Measurements from ENCODE around the gene APAF1. TPM values are rescaled to one million over a fixed set of nuclear protein-coding genes. Genes with fewer than 3 reads are reported as not detected.

Gene APAF1
- total and polyA plus RNA-seq, 2 donors from 2014 or later = 4.6 to 16.1 TPM

GRCh38 chr12:98618952-98619351 is 26.1 kb upstream of the APAF1 start:
- FAIRE-seq = no peak
- no peak for DNase-seq
- Histone ChIP-seq H3K27ac (ENCODE audit: low read depth in 2 of 2, low read length in 2 of 2) (no peak overlapping the region), H3K4me3 (ENCODE audit: low read length in 3 of 3) (no peak overlapping the region), H3K36me3 (ENCODE audit: control insufficient read depth in 2 of 3, insufficient read depth in 3 of 3, low read length in 3 of 3) (no peaks in the 10 kb centered on the region), H3K27me3 (ENCODE audit: control insufficient read depth, insufficient read depth, low read length) (no peaks in the 10 kb centered on the region), H3K9me3 (ENCODE audit: control insufficient read depth in 2 of 3, insufficient read depth in 1 of 3, low read length in 3 of 3) (no peaks in the 10 kb centered on the region), H3K9ac (ENCODE audit: low read length in 3 of 3) (no peak overlapping the region), H3K4me1 (ENCODE audit: control insufficient read depth in 2 of 3, insufficient read depth in 2 of 3, low read depth in 1 of 3, low read length in 3 of 3) (no peaks in the 10 kb centered on the region)
- intact Hi-C loops (cut with DNase I) = no loop called here
- TF ChIP-seq CTCF (IDR thresholded peaks at IDR 0.05; ENCODE audit: borderline replicate concordance, extremely low read depth, insufficient read depth) = no peak

- intact Hi-C loops (cut with DNase I) = no loop called here
- H3K9me3 ChIP-seq (ENCODE audit: control insufficient read depth in 2 of 3, insufficient read depth in 1 of 3, low read length in 3 of 3) = no peaks in the 10 kb centered on the region
- H3K4me1 ChIP-seq (ENCODE audit: control insufficient read depth in 2 of 3, insufficient read depth in 2 of 3, low read depth in 1 of 3, low read length in 3 of 3) = no peaks in the 10 kb centered on the region
- TF ChIP-seq CTCF (IDR thresholded peaks at IDR 0.05; ENCODE audit: borderline replicate concordance, extremely low read depth, insufficient read depth) = no peak
- no peaks in the 10 kb centered on the region for H3K27me3 ChIP-seq (ENCODE audit: control insufficient read depth, insufficient read depth, low read length)
- H3K36me3 ChIP-seq (ENCODE audit: control insufficient read depth in 2 of 3, insufficient read depth in 3 of 3, low read length in 3 of 3) = no peaks in the 10 kb centered on the region
- DNase-seq (peak in 2 of 5 donors; percentile 45 to 63), FAIRE-seq (no peak)
- H3K9ac ChIP-seq (ENCODE audit: low read length in 3 of 3) = no peak overlapping the region
- no peak overlapping the region for H3K4me3 ChIP-seq (ENCODE audit: low read length in 3 of 3)
- H3K27ac ChIP-seq (ENCODE audit: low read depth in 2 of 2, low read length in 2 of 2) = no peak overlapping the region
Measured at GRCh38 chr12:98635657-98636323, 9.3 kb upstream of the APAF1 start.

- no peak for DNase-seq
- no peak for FAIRE-seq
- no peaks in the 10 kb centered on the region for H3K27me3 ChIP-seq (ENCODE audit: control insufficient read depth, insufficient read depth, low read length)
- H3K4me1 ChIP-seq (ENCODE audit: control insufficient read depth in 2 of 3, insufficient read depth in 2 of 3, low read depth in 1 of 3, low read length in 3 of 3) = no peaks in the 10 kb centered on the region
- H3K9me3 ChIP-seq (ENCODE audit: control insufficient read depth in 2 of 3, insufficient read depth in 1 of 3, low read length in 3 of 3) = no peaks in the 10 kb centered on the region
- H3K27ac ChIP-seq (ENCODE audit: low read depth in 2 of 2, low read length in 2 of 2) = no peak overlapping the region
- TF ChIP-seq CTCF (IDR thresholded peaks at IDR 0.05; ENCODE audit: borderline replicate concordance, extremely low read depth, insufficient read depth) = no peak
- H3K9ac ChIP-seq (ENCODE audit: low read length in 3 of 3) = no peak overlapping the region
- H3K4me3 ChIP-seq (ENCODE audit: low read length in 3 of 3) = no peak overlapping the region
- no peaks in the 10 kb centered on the region for H3K36me3 ChIP-seq (ENCODE audit: control insufficient read depth in 2 of 3, insufficient read depth in 3 of 3, low read length in 3 of 3)
- intact Hi-C loops (cut with DNase I) = no loop called here
Measured at GRCh38 chr12:98637068-98637467, 8.0 kb upstream of the APAF1 start.

GRCh38 chr12:98638009-98638408 is 7.1 kb upstream of the APAF1 start:
- H3K27ac ChIP-seq (ENCODE audit: low read depth in 2 of 2, low read length in 2 of 2) = no peak overlapping the region
- H3K9ac ChIP-seq (ENCODE audit: low read length in 3 of 3) = no peak overlapping the region
- FAIRE-seq (no peak), DNase-seq (no peak)
- H3K4me3 ChIP-seq (ENCODE audit: low read length in 3 of 3) = no peak overlapping the region
- no peaks in the 10 kb centered on the region for H3K9me3 ChIP-seq (ENCODE audit: control insufficient read depth in 2 of 3, insufficient read depth in 1 of 3, low read length in 3 of 3)
- H3K4me1 ChIP-seq (ENCODE audit: control insufficient read depth in 2 of 3, insufficient read depth in 2 of 3, low read depth in 1 of 3, low read length in 3 of 3) = no peaks in the 10 kb centered on the region
- TF ChIP-seq CTCF (IDR thresholded peaks at IDR 0.05; ENCODE audit: borderline replicate concordance, extremely low read depth, insufficient read depth) = no peak
- intact Hi-C loops (cut with DNase I) = no loop called here
- H3K36me3 ChIP-seq (ENCODE audit: control insufficient read depth in 2 of 3, insufficient read depth in 3 of 3, low read length in 3 of 3) = no peaks in the 10 kb centered on the region
- no peaks in the 10 kb centered on the region for H3K27me3 ChIP-seq (ENCODE audit: control insufficient read depth, insufficient read depth, low read length)

Measured in kidney (tissue), 14 donors.